ENCODE measurements around the gene LTO1. TPM values are rescaled to one million over a fixed set of nuclear protein-coding genes. Genes with fewer than 3 reads are reported as not detected.
A peak's percentile ranks its signal among the peaks of the same experiment; 100 is the strongest.

The LTO1 gene
- total and polyA plus RNA-seq, 2 of the 13 experiments (the other 11 are each of a cell fraction or from before 2014, with no cell fraction given): 11.8 to 15.0 TPM

DNA sequence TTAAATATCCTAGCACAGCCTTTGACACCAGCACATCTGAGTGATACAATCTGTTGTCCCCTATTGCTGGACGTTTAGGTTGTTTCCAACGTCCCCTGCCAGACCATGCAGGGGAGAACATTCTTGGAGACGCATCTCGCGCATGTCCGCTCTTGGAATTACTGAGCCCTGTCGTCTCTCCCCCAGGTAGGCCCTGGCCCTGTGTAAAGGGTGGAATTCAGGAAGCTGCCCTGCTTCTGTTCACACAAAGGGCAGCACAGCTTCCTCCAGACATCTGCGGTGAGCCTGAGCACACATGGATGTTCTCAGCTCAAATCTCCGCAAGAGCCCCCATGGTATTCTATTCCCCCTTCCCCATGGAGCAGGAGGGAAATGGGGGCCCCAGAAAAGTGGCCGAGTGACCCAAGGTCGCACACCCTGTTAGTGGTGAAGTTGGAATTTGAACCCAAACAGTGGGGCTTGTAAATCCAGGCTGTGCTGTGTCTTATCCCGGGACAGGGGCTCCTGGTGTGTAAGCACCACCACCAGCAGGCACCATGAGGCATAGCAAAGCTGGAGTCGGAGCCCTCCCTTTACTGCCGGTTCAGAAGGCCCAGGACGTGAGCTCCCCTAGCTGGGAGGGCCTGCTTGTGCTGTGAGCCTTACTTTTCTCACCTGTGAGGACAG, 33.7 kb upstream of the LTO1 start (continued):
- TF ChIP-seq, protein P1, sequence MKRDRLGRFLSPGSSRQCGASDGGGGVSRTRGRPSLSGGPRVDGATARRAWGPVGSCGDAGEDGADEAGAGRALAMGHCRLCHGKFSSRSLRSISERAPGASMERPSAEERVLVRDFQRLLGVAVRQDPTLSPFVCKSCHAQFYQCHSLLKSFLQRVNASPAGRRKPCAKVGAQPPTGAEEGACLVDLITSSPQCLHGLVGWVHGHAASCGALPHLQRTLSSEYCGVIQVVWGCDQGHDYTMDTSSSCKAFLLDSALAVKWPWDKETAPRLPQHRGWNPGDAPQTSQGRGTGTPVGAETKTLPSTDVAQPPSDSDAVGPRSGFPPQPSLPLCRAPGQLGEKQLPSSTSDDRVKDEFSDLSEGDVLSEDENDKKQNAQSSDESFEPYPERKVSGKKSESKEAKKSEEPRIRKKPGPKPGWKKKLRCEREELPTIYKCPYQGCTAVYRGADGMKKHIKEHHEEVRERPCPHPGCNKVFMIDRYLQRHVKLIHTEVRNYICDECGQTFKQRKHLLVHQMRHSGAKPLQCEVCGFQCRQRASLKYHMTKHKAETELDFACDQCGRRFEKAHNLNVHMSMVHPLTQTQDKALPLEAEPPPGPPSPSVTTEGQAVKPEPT (CRISPR knock-in tag; IDR thresholded peaks at IDR 0.05; ENCODE audit: low read depth): peak; percentile 70; the same call in 1 of the 2 replicates
- TF ChIP-seq REPIN1 (CRISPR knock-in tag; IDR thresholded peaks at IDR 0.05; ENCODE audit: borderline replicate concordance, low read depth) (peak; percentile 64; the same call in 1 of the 2 replicates), ZSCAN9 (CRISPR knock-in tag; IDR thresholded peaks at IDR 0.05; ENCODE audit: borderline replicate concordance) (0 out of 2 replicates have a peak, but pooled peaks have one; percentile 27), MYC (CRISPR knock-in tag; IDR thresholded peaks at IDR 0.05; ENCODE audit: borderline replicate concordance) (peak; percentile 57; the same call in 1 of the 2 replicates), ZNF572 (CRISPR knock-in tag; IDR thresholded peaks at IDR 0.05) (no peak), DMAP1 (CRISPR knock-in tag; IDR thresholded peaks at IDR 0.05) (0 out of 2 replicates have a peak, but pooled peaks have one; percentile 45), ZNF788 (CRISPR knock-in tag; IDR thresholded peaks at IDR 0.05; ENCODE audit: borderline replicate concordance) (peak; percentile 31; the same call in 1 of the 2 replicates), MTA1 (CRISPR knock-in tag; IDR thresholded peaks at IDR 0.05; ENCODE audit: borderline replicate concordance) (0 out of 2 replicates have a peak, but pooled peaks have one; percentile 48), SALL1 (CRISPR knock-in tag; IDR thresholded peaks at IDR 0.05) (peak; percentile 76; the same call in 1 of the 2 replicates), ETV5 (CRISPR knock-in tag; IDR thresholded peaks at IDR 0.05; ENCODE audit: borderline replicate concordance) (peak; percentile 23; the same call in 1 of the 2 replicates), PPARG (CRISPR knock-in tag; conservative IDR thresholded peaks at IDR 0.05) (0 out of 2 replicates have a peak, but pooled peaks have one; percentile 25), ZNF678 (CRISPR knock-in tag; IDR thresholded peaks at IDR 0.05) (no peak), ZSCAN31 (CRISPR knock-in tag; IDR thresholded peaks at IDR 0.05; ENCODE audit: low read depth) (peak; percentile 70), ZFX (CRISPR knock-in tag; IDR thresholded peaks at IDR 0.05; ENCODE audit: low read depth) (peak; percentile 56; the same call in 1 of the 2 replicates)
- TF ChIP-seq, protein P2, sequence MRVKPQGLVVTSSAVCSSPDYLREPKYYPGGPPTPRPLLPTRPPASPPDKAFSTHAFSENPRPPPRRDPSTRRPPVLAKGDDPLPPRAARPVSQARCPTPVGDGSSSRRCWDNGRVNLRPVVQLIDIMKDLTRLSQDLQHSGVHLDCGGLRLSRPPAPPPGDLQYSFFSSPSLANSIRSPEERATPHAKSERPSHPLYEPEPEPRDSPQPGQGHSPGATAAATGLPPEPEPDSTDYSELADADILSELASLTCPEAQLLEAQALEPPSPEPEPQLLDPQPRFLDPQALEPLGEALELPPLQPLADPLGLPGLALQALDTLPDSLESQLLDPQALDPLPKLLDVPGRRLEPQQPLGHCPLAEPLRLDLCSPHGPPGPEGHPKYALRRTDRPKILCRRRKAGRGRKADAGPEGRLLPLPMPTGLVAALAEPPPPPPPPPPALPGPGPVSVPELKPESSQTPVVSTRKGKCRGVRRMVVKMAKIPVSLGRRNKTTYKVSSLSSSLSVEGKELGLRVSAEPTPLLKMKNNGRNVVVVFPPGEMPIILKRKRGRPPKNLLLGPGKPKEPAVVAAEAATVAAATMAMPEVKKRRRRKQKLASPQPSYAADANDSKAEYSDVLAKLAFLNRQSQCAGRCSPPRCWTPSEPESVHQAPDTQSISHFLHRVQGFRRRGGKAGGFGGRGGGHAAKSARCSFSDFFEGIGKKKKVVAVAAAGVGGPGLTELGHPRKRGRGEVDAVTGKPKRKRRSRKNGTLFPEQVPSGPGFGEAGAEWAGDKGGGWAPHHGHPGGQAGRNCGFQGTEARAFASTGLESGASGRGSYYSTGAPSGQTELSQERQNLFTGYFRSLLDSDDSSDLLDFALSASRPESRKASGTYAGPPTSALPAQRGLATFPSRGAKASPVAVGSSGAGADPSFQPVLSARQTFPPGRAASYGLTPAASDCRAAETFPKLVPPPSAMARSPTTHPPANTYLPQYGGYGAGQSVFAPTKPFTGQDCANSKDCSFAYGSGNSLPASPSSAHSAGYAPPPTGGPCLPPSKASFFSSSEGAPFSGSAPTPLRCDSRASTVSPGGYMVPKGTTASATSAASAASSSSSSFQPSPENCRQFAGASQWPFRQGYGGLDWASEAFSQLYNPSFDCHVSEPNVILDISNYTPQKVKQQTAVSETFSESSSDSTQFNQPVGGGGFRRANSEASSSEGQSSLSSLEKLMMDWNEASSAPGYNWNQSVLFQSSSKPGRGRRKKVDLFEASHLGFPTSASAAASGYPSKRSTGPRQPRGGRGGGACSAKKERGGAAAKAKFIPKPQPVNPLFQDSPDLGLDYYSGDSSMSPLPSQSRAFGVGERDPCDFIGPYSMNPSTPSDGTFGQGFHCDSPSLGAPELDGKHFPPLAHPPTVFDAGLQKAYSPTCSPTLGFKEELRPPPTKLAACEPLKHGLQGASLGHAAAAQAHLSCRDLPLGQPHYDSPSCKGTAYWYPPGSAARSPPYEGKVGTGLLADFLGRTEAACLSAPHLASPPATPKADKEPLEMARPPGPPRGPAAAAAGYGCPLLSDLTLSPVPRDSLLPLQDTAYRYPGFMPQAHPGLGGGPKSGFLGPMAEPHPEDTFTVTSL (CRISPR knock-in tag; IDR thresholded peaks at IDR 0.05; ENCODE audit: borderline replicate concordance): peak; percentile 37; the same call in 1 of the 2 replicates
- TF ChIP-seq, protein P3, sequence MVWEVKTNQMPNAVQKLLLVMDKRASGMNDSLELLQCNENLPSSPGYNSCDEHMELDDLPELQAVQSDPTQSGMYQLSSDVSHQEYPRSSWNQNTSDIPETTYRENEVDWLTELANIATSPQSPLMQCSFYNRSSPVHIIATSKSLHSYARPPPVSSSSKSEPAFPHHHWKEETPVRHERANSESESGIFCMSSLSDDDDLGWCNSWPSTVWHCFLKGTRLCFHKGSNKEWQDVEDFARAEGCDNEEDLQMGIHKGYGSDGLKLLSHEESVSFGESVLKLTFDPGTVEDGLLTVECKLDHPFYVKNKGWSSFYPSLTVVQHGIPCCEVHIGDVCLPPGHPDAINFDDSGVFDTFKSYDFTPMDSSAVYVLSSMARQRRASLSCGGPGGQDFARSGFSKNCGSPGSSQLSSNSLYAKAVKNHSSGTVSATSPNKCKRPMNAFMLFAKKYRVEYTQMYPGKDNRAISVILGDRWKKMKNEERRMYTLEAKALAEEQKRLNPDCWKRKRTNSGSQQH (CRISPR knock-in tag; IDR thresholded peaks at IDR 0.05; ENCODE audit: low read depth): 0 out of 2 replicates have a peak, but pooled peaks have one; percentile 40
- TF ChIP-seq, protein P4, sequence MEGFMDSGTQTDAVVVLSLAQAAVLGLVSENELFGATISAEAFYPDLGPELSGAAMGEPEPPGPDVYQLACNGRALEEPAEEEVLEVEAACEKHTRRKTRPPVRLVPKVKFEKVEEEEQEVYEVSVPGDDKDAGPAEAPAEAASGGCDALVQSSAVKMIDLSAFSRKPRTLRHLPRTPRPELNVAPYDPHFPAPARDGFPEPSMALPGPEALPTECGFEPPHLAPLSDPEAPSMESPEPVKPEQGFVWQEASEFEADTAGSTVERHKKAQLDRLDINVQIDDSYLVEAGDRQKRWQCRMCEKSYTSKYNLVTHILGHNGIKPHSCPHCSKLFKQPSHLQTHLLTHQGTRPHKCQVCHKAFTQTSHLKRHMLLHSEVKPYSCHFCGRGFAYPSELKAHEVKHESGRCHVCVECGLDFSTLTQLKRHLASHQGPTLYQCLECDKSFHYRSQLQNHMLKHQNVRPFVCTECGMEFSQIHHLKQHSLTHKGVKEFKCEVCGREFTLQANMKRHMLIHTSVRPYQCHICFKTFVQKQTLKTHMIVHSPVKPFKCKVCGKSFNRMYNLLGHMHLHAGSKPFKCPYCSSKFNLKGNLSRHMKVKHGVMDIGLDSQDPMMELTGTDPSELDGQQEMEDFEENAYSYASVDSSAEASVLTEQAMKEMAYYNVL (CRISPR knock-in tag; IDR thresholded peaks at IDR 0.05; ENCODE audit: borderline replicate concordance): no peak

All from HepG2 (cell line).